SU-DHL-6 (cell line): ENCODE results near the gene PROSER3.

Experiments used
- CTCF ChIP-seq: fragments of 200-600 bp; sonication (generic); IDR thresholded peaks from one replicate; pipeline ENCODE4 v1.5.1; 2017; ENCODE audit warnings: antibody characterized with exemption, mild to moderate bottlenecking, low read length, moderate library complexity; ENCODE audit not compliant: insufficient read depth, poor library complexity, severe bottlenecking
- EZH2phosphoT487 ChIP-seq: fragments of 200-600 bp; sonication (generic), shearing (Covaris generic); conservative IDR thresholded peaks from 2 replicates; pipeline ENCODE4 v1.6.1; 2018; ENCODE audit warnings: mild to moderate bottlenecking, antibody characterized with exemption, low read length, moderate library complexity, mixed read lengths

GRCh38 chr19:35740108-35740422 lies 17.9 kb upstream of the PROSER3 start:
- TF ChIP-seq CTCF, result no peak
- TF ChIP-seq EZH2phosphoT487, result no peak
